Measurements from ENCODE around the gene EIF2AK2.
A peak's percentile ranks its signal among the peaks of the same experiment; 100 is the strongest.
"Not testable (repeated sequence)": the region's sequence is repeated elsewhere in the genome, so short reads cannot be mapped to it uniquely, and the experiment has no call there.

Gene EIF2AK2

DNA sequence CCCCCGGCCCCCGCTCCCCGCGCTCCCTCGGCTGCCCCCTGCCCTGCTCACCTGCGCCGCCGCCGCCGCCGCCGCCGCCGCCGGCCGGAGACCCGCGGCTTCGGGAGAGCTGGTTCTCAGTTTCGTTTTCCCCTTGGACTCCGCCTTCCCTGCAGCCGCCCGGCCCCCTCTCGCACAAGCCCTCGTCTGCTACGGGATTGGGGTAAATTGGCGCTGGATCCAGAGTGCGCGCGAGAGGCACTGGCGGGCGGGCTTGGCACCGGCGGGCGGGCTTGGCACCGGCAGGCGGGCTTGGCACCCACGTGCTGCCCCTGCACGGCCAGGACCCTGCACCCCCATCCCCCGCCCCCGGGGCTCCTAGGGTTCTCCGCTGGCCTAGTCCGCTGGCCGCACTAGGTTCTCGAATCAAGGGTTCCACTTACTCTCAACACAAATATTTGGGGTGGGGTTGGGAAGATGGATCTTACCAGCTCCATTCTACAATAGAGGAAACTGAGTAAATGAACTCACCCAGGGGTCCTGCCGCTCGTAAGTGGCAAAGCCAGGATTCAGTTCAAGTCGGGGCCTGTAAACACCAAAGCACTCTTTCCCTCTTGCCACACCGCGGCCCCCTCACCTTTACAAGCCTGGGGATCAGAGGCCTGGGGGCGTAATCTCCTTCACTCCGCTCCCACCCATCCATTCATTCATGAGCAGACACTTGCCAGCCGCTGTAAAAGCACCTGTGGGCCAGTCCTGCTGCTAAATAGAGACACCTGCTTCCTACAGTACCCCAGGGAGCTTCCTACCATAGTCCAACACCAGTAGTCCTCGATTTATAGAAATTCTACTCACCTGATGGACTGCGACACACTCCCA, at the start of gene EIF2AK2:
Gene EIF2AK2 (minus strand): TSS at position 124 of the 858 bp plus-strand sequence. CDS start 9,174 bp downstream, outside the sequence.
- DNase-seq, result peak; percentile 84

DNA sequence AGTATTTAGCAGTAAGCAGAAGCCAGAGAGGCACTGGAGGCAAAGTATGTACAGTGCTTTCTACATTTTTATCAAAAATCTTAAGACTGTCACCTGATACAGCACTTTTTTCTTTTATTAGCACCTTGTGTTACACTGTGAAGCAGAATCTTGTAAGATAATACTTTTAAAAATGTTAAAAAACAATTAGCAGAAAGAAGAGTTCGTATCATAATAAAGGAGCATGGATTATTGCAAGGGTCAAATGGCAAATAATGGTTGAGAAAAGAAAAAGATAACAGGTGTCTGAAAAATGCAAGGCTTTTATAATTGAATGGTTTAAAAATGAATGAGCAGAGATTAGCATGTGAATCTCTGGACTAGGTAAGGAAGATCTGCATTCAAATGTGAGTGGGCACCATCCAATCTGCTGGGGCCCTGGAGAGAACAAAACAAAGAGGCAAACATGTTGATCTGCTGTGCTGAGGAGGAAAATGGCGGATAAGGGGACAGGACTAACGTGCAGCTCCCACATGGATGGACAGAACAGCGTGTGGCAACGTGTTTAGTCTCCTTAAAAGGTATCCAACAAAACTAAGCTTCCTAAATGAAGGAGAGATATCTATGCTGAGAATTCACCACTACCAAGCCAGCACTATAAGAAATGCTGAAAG, 49.0 kb upstream of the EIF2AK2 start:
- DNase-seq, result no peak

DNA sequence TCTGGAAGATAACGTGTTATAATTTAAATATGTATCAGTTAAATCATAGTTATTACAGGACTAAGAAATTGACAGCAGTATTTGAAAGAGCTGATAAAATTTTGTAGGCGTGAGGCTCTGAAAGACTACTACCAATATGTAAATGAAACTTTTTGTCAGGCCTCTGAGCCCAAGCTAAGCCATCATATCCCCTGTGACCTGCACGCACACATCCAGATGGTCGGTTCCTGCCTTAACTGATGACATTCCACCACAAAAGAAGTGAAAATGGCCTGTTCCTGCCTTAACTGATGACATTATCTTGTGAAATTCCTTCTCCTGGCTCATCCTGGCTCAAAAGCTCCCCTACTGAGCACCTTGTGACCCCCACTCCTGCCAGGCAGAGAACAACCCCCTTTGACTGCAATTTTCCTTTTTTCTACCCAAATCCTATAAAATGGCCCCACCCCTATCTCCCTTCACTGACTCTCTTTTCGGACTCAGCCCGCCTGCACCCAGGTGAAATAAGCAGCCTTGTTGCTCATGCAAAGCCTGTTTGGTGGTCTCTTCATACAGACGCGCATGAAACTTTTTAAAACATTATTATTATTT, 48.4 kb upstream of the EIF2AK2 start:
- DNase-seq, result not testable (repeated sequence)

DNA sequence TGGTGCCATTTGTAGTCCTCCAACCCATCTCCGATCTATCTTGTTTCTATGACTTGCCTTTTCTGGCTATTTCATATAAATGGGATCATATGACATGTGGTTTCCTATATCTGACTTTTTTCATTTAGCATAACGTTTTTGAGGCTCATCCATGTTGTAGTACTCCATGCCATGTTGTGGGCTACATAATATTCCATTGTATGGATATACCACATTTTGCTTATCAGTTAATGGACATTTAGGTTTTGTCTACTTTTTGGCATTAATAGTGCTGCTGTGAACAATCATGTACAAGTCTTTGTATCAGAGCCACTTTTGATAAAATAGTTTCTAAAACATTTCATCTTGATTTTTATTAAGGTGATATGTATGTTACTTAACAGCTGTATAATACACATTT, 46.9 kb upstream of the EIF2AK2 start:
- no peak for DNase-seq

DNA sequence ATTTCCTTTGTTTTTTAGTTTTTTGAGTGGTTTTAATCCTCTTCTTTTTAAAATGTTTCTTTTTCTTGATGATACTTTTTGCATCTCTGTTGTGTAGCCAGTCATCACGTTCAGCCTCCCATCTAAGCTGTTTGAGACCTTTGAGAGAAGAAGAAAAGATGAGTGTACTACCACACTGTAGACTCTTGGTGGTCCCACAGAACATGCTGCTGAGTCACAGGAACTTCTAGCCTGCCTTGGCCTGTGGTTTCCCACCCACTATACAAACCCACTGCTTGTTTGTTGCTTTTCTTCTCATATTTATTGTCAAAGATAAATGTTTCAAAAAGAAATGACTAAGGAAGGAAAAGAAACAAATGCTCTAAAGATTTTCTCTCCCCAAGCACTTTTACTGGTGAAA, 45.0 kb upstream of the EIF2AK2 start:
- peak; percentile 43 for DNase-seq

DNA sequence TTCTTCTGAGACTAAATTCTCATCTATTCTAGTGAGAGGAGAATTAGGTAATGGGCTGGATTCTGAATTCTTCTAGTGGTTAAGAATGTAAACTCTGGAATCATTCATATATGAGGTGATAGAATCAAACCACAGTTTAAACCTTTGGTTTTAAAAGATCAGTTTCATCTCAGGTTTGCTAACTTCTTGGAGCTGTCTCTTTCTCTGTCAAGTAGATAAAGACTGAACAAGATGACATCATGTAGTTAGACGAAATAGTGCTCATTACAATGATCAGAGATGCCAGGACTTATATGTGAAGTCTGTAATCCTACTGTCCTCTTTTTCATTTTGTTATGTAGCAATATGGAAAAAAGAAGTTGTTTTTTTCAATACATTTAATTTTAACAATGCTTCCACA, 44.4 kb upstream of the EIF2AK2 start:
- no peak for DNase-seq

DNA sequence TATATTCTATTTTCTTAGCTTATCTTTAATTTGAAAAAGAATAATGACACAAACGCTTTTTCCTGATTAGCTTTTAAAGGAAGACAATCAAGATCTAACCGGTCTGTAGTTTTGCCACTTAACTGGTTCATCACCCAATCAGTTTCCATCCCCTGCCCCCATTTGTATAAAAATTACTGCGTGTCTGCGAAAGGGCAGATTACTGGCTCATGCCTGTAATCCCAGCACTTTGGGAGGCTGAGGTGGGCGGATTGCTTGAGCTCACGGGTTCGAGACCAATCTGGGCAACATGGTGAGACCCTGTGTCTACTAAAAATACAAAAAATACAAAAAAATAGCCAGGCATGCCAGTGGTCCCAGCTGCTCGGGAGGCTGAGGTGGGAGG, 41.9 kb upstream of the EIF2AK2 start:
- DNase-seq, result no peak

DNA sequence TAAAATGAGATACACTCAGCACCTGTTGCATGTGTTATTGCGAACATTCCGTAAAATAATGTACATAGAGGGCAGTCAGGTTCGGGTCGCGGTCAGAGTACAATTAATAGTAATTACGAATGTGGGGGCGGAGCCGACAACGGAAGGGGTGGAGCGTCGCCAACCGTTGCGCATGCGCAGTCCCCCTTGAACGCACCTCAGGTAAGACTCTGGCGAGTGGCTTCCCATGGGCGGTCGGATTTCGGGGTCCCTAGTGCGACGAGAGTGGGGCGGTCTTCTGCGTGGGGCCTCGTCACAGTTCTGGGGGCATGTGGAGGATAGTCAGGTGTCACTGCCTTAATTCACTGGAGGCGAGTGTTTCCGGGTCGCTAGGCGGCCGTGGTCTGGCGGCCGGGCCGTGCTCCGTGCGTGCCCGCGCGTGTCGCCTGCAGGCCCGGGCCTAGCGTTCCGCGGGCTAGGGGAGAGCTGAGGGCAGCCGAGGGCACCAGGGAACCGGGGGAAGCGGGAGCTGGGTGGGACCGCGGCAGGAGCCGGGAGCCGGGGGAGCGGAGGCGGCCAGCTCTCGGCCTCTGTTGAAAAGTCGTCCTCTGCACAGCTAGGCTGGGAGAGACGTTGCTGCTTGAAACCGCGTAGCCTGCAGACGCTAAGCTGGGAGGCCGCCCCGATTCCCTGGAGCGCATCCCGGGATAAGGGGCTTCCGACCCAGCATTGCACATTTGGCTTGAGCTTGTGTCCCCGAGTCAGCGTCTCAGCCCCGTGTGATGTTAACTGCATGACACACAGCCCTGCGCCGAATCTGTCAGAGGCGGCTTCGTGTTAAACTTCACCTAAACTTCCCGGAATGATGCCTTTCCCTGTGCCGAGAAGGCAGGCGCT, 39.8 kb upstream of the EIF2AK2 start, which contains the start of gene CEBPZOS:
Gene CEBPZOS (plus strand): TSS at position 177 of the 876 bp plus-strand sequence. CDS start 3,209 bp downstream, outside the sequence.
- peak; percentile 75 for DNase-seq

DNA sequence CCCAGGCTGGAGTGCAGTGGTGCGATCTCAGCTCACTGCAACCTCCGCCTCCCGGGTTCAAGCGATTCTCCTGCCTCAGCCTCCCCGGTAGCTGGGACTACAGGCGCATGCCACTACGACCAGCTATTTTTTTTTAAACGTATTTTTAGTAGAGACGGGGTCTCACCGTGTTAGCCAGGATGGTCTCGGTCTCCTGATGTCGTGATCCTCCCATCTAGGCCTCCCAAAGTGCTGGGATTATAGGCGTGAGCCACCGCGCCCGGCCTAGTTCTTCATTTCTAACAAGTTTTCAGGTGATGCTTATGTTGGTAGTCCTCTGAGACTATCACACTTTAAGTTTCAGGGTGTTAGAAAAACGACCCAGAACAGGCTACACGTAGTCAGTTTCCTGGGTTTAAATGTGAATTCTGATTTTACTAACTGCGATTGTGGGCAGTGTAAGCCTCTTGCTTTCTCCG, 39.1 kb upstream of the EIF2AK2 start:
- DNase-seq, result not testable (repeated sequence)

DNA sequence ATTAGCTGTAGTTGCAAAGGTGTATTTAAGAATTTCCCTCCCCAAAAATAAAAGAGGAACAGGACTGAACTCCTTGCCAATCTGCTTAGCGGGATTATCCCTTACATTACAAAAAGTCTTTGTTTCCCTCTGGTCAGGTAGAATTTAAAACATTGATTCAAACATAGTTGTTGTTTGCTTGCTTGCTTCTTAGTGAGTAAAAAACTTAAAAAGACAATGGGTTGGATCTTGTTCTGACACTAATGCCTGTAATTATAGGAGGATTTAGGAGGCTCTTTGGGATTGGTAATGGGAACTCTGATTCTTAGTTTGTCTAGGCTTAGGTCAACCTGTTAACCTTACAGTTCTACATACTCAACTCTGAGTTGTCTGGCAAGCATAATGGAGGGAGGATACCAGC, 35.8 kb upstream of the EIF2AK2 start:
- DNase-seq, result no peak

DNA sequence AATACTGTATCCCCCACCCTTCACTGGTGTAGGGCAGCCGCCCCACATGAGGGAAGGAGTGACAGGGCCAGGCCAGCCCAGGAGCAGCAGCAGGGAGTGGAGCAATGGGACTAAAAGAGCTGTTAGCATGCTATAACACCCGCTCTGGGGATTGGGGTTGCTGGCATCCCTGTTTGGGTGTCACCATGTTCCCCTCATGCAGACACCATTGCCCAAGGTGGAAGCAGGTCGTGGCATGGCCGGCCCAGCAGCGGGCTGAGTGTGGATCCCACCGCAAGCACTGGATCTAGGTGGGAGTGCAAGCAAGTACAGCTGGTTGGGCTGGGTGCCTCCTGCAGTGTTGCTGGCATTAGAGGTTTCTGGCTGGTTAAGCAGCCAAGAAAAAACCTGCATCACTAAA, 35.0 kb upstream of the EIF2AK2 start:
- no peak for DNase-seq

DNA sequence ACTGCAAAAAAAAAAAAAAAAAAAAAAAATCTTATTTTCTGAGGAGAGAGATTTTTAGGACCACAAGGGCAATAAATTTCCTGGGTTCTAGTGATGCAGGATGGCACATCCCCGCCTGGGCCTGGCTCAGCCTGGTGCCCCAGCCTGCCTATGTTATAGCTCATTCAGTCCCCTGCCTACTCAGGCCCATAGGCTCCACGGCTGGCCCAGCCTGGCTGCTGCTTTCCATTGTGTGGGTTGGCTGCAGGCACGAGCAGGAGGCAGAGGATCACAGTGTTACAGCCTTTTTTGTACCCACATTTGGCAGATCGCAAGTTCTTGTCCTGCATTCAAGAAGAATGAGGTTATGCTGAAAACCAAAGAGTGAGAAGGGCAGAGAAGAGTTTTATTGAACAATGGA, 34.5 kb upstream of the EIF2AK2 start:
- no peak for DNase-seq

DNA sequence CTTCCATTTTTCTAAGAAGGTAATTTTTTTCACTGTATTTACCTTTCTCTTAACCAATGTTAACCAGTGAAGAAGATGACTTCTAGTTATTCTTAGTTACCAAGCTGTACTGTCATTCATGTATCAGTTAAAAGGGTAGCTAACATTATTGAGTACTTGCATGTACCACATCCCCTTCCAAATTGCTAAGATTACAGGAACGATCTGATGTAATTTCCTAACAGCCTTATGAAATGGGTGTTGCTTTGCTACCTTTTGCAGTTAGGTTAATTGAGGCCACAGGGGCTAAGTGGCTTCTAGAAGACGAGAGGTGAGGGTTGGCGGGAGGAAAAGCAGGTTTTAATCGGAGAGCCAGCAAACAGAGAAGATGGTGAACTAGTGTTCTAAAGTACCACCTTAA, 33.5 kb upstream of the EIF2AK2 start:
- DNase-seq, result no peak

DNA sequence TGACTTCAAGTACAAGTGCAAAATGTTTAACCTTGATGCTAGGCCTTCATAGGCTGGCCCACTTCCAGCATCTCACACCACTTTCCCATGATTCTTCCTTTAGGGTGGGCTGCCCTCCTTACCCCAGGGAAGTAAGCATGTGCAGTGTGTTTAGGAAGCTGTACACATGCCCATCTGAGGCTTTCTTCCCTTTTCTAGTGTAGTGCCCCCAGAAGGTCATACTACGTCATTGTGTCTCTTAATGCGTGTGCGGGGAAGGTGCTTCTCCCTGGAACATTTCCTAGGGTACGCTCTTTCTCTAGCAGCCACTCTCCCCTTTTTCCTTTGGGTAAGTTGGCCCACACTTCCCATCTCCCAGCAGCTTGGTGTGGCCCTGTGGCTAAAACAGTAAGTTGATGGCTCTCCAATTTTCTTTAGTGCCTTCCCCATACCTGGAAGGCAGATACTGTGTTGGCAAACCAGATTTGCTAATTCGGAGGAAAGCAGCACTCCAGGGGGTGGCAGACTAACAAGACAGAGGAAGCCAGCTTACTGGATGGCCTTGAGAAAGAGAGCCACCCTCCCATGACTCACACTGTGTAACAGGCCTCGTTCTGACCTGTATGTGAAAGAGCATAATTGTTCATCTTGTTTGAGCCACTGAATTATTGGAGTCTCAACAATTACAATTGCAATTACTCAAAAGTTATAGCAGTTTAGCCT, 32.8 kb upstream of the EIF2AK2 start:
- DNase-seq, result peak; percentile 81

DNA sequence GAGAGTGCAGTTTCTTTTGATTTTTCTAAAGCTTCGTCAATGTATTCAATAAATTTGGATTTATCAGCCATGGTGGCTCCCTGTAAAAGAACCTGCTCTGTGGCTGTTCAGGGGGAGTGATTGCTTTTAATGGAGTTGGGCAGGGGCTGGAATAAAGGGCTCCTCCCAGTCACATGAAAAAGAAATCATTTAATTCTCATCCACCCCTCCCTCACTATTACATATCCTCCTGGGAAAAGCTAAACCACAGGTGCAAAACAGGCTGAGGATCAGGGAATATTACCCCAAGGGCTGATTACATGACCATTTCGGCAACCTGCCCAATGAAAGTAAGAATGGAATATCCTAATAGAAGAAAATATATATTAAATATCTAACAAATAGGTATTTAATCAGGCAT, 31.8 kb upstream of the EIF2AK2 start, which contains the start of gene SULT6B1:
Gene SULT6B1 (minus strand): TSS at position 101 of the 400 bp plus-strand sequence. CDS start 30 bp downstream, at position 71.
- no peak for DNase-seq

DNA sequence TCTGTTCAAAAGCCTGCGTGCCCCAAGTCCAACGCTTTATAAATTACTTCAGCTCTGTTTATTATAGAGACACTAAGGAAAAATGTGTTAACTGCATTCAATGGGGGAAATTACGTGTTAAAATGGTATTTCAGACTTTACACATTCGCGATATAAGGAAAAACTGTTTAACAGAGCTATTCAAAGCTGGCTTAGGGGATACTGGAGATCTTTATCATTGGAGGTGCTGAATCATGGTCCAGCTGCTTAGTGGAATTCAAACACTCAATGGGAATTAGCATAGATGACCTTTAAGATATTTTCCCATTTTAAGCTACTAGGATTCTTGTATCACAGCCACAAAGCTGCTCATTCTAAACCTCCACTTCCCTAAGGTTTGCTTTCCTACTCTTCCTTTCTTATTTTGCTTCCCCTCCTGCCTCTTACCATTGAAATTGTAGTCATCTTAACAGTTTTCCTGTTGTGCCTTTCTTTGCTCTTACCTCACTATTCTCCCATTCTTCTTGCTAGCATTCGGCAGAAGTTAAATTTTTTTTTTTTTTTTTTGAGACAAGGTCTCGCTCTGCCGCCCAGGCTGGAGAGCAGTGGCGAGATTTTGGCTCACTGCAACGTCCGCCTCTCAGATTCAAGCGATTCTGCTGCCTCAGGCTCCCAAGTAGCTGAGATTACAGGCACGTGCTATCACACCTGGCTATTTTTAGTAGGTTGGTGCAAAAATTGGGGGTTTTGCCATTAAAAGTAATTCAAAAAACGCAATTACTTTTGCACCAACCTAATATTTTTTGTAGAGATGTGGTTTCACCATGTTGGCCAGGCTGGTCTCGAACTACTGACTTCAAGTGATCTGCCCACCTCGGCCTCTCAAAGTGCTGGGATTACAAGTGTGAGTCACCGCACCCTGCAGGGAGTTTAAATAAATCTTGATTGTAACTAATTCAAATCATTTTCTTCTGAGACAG, 25.2 kb upstream of the EIF2AK2 start:
- DNase-seq, result peak; percentile 63

DNA sequence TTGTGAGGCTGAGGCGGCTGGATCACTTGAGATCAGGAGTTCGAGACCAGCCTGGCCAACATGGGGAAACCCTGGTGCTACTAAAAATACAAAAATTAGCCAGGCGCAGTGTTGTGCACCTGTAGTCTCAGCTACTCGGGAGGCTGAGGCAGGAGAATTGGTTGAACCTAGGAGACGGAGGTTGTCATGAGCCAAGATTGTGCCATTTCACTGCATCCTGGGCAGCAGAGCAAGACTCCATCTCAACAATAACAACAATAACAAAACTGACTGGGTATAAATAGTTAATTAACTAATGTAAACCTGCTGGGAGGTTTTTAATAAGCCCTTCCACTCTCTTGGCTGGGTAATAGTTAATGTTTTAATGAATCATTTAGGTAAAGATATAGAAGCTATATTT, 23.9 kb upstream of the EIF2AK2 start:
- DNase-seq, result no peak

DNA sequence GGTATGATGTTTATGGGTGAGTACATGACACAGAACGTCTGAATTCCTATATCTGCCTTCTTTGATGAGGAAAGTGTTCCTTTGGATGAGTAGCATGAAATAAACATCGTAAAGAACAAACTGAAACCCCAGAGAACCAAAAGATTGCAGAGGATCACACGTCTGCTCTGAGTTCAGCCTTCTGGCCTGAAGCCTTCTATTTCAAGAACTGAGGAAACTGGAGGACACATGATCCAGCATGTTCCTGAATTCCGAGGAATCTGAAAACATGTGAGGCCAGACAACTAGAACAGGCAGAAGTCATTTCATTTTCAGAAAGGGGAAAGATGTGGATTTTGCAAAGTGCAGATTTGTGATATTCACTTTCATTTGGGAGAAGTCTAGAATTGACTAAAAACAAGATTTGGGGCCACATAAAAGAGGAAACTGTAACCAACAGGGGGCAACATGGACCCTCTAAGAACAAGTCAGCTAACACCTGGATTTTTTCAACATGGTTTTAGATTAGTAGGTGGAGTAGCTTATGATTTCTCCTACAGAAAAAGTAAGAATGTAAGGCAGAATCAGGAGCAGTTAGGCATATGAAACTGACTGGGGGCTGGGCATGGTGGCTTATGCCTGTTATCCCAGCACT, 23.3 kb upstream of the EIF2AK2 start:
- DNase-seq, result no peak

DNA sequence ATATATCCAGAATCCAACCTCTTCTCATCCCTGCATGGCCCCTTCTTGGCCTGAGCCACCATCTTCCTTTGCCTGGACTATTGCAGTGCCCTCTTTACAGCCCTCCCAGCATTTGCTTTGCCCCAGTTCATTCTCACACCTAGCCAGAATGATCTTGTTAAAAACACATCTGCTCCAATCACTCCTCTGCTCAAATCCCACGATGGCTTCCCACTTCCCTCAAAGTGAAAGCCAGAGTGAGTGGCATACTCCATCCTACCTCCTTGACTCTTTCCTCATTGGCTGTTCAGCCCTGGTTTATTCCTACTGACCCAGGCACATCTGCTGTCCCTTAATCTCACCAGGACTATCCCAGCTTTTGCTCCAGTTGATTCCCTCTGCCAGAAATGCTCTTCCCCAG, 17.0 kb upstream of the EIF2AK2 start:
- no peak for DNase-seq

DNA sequence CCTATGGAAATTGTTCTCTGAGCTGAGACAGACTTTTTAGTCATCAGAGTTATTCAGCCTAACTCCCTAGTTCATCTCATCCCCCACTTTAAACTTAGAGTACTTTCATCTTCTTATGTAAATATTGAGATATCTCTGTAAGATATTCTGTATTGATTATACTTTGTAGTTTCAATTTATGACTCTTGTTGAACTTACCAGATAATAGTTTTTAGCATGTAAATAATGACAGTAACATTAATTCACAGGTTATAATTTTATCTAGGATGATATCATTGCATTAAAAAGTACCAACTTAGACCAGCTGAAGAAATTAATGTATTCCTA, 14.8 kb upstream of the EIF2AK2 start:
- no peak for DNase-seq

All from fibroblast of skin of right quadriceps (primary cell).